GM21825 (cell line): ENCODE results near the gene TNFRSF8.
"Not testable (repeated sequence)": the region's sequence is repeated elsewhere in the genome, so short reads cannot be mapped to it uniquely, and the experiment has no call there.

Experiments used
- ATAC-seq: cut with Tn5 transposase; IDR thresholded peaks from one replicate; pipeline ENCODE4 v1.9.1; 2021; ENCODE audit warnings: mild to moderate bottlenecking, moderate library complexity; ENCODE audit not compliant: unreplicated experiment

Gene TNFRSF8

GRCh38 chr1:12063141-12064072 is at the start of gene TNFRSF8:
Gene TNFRSF8 (plus strand): TSS chr1:12063303. CDS start chr1:12063599, 296 bp downstream.
- ATAC-seq: no peak

DNA sequence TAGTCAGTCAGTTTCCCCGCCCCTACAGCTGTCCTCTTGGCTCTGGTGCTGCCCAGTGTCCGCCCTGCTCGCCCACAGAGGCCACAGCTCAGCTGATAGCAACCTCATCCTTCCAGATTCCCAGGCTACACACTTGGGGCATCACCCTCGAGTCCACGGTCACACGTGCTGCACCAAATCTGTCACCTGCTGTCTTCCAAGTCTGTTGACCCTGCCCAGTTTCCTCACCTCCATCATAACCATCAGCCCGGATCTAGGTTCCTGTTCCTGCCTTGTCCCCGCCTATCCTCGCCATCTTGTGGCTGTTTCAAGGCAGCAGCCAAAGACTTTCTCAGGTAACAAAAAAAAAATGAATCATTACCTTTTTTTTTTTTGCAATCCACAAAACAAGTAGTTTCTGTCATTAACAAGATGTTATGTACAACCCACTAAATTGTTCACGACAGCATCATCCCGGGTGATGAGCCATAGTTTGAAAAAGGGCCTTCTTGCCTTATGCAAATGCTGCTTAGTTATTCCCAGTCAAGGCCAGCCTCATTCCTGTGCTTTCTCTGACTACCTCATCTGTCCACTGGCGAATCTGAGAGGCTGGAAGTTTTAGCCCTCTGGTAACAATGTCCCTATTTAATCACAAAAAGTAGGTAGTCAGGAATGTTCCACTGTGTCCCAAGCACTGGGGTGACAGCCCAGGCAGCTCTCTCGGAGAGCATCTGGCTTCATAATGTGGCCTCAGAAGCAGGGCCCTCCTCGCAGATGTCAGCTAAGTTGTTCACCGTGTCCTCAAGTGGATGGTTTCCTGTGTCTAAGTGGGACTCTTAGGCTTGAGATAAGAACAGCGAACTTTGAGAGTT is 48.7 kb upstream of the TNFRSF8 start:
- ATAC-seq: no peak

- ATAC-seq: no peak
Measured at GRCh38 chr1:12015001-12015491, 48.1 kb upstream of the TNFRSF8 start.

DNA sequence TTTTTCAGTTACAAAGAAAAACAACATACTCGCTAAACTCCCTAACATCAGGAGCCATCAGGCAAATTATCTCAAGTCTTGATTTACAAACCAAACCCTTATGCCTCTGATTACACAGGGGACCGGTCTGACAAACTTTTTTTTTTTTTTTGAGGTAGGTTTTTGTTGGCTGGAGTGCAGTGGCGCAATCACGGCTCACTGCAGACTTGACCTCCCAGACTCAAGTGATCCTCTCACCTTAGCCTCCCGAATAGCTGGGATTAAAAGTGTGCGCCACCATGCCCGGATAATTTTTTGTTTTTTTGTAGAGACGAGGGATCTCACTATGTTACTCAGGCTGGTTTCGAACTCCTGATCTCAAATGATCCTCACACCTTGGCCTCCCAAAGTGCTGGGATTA is 47.6 kb upstream of the TNFRSF8 start:
- no peak for ATAC-seq

- ATAC-seq: no peak
Measured at GRCh38 chr1:12016182-12016581, 46.9 kb upstream of the TNFRSF8 start.

DNA sequence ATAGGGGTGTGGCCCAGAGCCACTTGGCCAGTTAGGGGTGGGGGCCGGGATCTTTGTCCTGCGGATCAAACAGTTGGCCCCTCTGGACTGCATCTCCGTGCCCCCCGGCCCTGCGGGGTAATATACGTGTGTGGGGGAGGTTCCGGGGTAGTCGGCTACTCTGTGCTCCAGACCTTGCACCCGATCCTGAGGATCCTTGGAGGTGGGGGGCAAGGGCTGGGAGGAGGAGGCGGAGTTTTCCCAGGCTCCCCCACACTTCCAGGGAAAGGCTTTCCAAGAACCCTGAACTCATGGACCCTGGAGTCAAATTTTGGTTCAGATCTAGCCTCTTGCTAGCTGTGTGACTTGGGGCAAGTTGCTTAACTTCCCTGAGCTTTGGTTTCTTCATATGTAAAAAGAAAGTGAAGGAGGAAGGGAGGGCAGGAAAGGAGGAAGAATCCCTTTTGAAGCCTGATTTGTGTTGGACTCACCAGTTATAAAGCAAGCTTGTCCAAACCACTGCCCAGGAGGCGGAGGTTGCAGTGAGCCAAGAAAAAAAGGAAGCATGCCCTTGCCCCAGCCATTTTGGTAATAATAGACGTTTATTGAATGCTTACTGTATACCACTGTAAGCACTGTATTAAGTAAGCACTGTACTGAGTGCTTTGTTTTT is 43.1 kb upstream of the TNFRSF8 start:
- no peak for ATAC-seq

- no peak for ATAC-seq
Measured at GRCh38 chr1:12021616-12022015, 41.5 kb upstream of the TNFRSF8 start.

- ATAC-seq: no peak
Measured at GRCh38 chr1:12022036-12022435, 41.1 kb upstream of the TNFRSF8 start.

DNA sequence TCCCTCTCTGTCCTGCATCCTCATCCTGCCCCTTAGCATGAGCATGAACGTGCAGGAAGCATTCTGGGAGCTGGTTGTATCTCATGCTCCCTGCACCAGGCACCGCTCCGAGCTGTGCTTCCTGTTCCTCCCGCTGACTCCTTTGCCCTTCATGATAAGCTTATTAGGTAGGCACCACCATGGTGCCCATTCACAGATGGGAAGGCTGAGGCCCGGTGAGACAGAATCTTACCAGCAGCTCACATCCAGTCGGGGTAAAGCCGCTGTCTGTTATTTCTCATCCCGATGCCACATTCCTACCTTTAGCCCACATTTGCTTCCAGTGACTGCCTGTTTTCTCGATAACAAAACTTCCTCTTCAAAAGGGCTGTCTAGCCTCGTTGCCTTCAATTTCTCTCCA is 36.5 kb upstream of the TNFRSF8 start:
- ATAC-seq: no peak

GRCh38 chr1:12028248-12028647 is 34.9 kb upstream of the TNFRSF8 start:
- ATAC-seq: no peak

GRCh38 chr1:12028957-12029511 is 34.1 kb upstream of the TNFRSF8 start:
- no peak for ATAC-seq

DNA sequence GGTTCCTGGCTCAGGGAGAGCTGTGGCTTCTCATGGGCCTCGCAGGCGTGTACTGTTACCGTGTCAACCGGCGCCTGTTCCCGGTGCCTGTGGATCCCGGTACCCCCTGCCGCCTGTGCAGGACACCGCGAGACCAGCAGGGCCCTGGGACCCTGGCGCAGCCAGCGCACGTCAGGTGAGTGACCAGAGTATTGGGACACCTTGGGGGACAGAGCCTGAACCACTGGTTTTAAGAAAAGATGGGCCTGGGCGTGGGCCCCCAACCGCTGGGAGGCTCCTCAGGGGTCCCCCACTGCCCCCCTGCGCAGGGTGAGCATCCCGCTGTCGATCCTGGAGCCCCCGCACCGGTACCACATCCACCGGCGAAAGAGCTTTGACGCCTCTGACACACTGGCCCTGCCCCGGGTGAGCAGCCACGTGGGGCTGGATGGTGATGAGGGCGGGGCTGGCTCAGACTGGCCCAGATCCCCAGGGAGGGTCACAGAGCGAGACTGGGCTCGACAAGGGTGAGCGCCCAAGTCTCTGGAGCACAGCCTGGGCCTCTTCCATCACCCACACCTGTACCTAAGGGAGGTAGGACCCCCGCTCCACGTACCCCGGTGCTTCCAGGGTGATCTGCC is 33.3 kb upstream of the TNFRSF8 start:
- ATAC-seq: no peak

- no peak for ATAC-seq
Measured at GRCh38 chr1:12031039-12031980, 31.8 kb upstream of the TNFRSF8 start.

DNA sequence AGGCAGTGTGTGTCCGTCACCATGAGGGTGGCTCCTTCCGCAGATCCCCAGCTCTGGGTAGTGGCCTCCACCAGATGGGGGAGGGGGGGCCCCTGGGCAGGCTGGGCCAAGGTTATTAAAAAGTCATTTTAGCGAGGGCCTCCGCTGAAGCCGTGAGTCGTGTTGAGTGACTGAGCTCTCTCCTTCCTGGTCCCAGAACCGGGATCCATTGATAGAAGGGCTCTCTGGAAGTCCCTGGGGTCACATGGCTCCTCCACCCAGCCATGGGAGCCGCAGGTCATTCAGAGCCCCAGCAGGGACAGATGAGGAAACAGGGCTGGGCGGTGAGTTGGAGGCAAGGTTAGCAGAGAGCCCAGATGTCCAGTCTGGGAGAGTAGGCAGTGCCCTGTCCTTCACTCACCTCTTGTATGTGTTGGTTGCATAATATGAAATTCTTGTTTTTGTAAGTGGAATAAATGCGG is 30.9 kb upstream of the TNFRSF8 start:
- no peak for ATAC-seq

DNA sequence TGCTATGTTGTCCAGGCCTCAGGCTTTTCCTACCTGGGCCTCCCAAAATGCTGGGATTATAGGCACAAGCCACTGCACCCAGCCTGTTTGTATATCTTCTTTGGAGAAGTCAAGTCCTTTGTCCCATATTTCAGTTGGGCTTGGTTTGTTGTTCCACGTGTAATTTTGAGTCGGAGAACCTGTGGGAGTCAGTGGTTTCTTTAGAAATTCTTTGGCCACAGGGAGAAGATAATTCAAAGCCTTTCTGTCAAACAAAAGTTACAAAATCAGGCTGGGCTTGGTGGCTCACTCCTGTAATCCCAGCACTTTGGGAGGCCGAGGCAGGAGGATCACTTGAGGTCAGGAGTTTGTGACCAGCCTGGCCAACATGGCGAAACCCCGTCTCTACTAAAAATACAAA is 29.7 kb upstream of the TNFRSF8 start:
- ATAC-seq: not testable (repeated sequence)

DNA sequence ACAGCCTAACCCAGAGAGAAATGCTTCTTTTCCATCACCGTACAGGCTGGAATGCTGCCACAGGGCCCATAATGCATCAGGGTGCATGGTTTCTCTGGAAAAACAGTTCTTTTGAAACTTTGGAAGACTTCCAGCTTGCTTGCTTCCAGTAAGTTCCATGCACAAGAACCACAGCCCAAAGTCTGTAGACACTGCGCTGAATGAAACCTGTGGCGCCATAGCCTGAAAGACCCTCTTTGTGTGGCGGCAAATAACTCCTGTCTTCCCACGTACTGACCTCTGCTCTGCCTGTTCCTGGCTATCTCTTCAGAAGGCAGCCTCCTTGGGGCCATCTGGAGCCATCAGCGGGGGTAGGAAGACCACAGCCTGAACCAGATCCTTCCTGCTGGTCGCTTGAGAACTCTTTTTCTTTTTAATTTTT is 28.7 kb upstream of the TNFRSF8 start:
- ATAC-seq: no peak

DNA sequence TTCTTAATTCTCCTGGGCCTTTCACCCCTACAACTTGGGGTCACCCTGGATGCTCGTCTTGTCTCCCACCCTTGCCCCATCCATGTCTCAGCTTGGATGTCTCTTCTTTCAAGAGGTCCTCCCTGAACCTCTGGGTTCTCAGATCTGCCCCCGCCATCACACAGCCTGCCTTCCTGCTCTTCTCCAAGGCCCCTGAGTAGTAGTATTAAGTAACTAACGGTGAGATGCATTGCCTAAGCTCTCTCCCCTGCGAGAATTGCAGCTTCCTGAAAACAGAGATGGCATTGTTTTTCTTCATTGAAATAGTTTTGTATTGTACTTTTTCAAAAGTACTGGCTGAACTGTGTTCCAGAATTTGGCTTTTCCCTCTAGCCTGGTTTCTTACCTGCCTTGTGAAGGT is 27.8 kb upstream of the TNFRSF8 start:
- no peak for ATAC-seq

- no peak for ATAC-seq
Measured at GRCh38 chr1:12037486-12038355, 25.4 kb upstream of the TNFRSF8 start.
